Anterior cingulate cortex (tissue), 58 donors: Measurements from ENCODE around the gene DAGLA.

Experiments used
- DNase-seq, 58 donors: peaks; one replicate each; lab custom pipeline; 2025; lab: John Stamatoyannopoulos, UW

DAGLA gene

GRCh38 chr11:61773809-61774208, 93.6 kb downstream of the DAGLA start:
- no peak for DNase-seq

GRCh38 chr11:61774411-61774810, 94.2 kb downstream of the DAGLA start:
- no peak for DNase-seq

GRCh38 chr11:61775106-61775505, 94.9 kb downstream of the DAGLA start:
- DNase-seq = no peak

GRCh38 chr11:61775606-61776554, 95.7 kb downstream of the DAGLA start:
- no peak for DNase-seq

- DNase-seq = peak in 33 of 58 donors; percentile 8 to 71 (median 41)
These were observed 96.4 kb downstream of the DAGLA start for GRCh38 chr11:61776561-61777075.

GRCh38 chr11:61777234-61778090, 97.3 kb downstream of the DAGLA start:
- peak in 16 of 58 donors; percentile 10 to 68 (median 30) for DNase-seq

GRCh38 chr11:61778357-61778886, 98.2 kb downstream of the DAGLA start:
- no peak for DNase-seq

GRCh38 chr11:61778920-61779650, 98.9 kb downstream of the DAGLA start:
- no peak for DNase-seq

GRCh38 chr11:61779666-61780525, 99.7 kb downstream of the DAGLA start:
- DNase-seq = no peak

- no peak for DNase-seq
These were observed 100.5 kb downstream of the DAGLA start for GRCh38 chr11:61780581-61781162.

- no peak for DNase-seq
These were observed 101.4 kb downstream of the DAGLA start for GRCh38 chr11:61781585-61781984.

GRCh38 chr11:61782299-61782698, 102.1 kb downstream of the DAGLA start:
- DNase-seq = no peak

GRCh38 chr11:61782841-61783240, 102.7 kb downstream of the DAGLA start:
- DNase-seq = no peak

- no peak for DNase-seq
These were observed 103.7 kb downstream of the DAGLA start for GRCh38 chr11:61783717-61784505.

GRCh38 chr11:61784506-61784805, 104.3 kb downstream of the DAGLA start:
- no peak for DNase-seq

GRCh38 chr11:61785837-61786402, 105.7 kb downstream of the DAGLA start:
- no peak for DNase-seq

- DNase-seq = peak in 40 of 58 donors; percentile 4 to 80 (median 36)
These were observed 107.8 kb downstream of the DAGLA start for GRCh38 chr11:61787928-61788491.
